Lower leg skin (tissue), 3 donors: ENCODE results near the gene ELF1.

Experiments used
- CTCF ChIP-seq, 3 donors: fragments of 450-650 bp; IDR thresholded peaks; one replicate each; pipeline ENCODE4 v1.5.1; 2016; ENCODE audit warnings: antibody characterized with exemption in 3 of 3, mild to moderate bottlenecking in 3 of 3, moderate library complexity in 2 of 3
- POLR2A ChIP-seq, 2 donors: fragments of 450-650 bp; IDR thresholded peaks; one replicate each; pipeline ENCODE4 v1.6.1; 2016 to 2017; ENCODE audit warnings: antibody characterized with exemption in 2 of 2, mild to moderate bottlenecking in 1 of 2, moderate library complexity in 1 of 2

- TF ChIP-seq CTCF (IDR thresholded peaks at IDR 0.05) (no peak), POLR2A (IDR thresholded peaks at IDR 0.05) (no peak)
Observed at GRCh38 chr13:40973409-40973808, 45.7 kb downstream of the ELF1 start.
